SK-N-MC (cell line): ENCODE results near the gene DEGS2.

ENCODE experiments used
- DNase-seq: peaks from one replicate; pipeline ENCODE4 v3.0.0-alpha.2; 2011; ENCODE audit warnings: low read depth, low spot score
- H3K27ac ChIP-seq: fragments of 200-600 bp; sonication (generic); 2 replicates; pipeline ENCODE4 v1.5.1; 2016; ENCODE audit warnings: mixed run types
- H3K36me3 ChIP-seq: fragments of 200-600 bp; sonication (generic); 2 replicates; pipeline ENCODE4 v1.6.1; 2017; ENCODE audit warnings: antibody characterized with exemption, low read length, mixed read lengths; ENCODE audit not compliant: insufficient read depth
- H3K4me3 ChIP-seq: fragments of 200-600 bp; sonication (generic); 2 replicates; pipeline ENCODE4 v1.5.1; 2016
- H3K9ac ChIP-seq: fragments of 200-600 bp; sonication (generic); 2 replicates; pipeline ENCODE4 v1.8.0; 2017; ENCODE audit warnings: mixed run types, mixed read lengths; ENCODE audit not compliant: insufficient read length
- H3K9me3 ChIP-seq: fragments of 200-600 bp; sonication (generic); 2 replicates; pipeline ENCODE4 v1.6.1; 2017; ENCODE audit warnings: low read depth, mild to moderate bottlenecking, antibody characterized with exemption, low read length, moderate library complexity, mixed read lengths
- EZH2 ChIP-seq: fragments of 200-600 bp; sonication (generic); IDR thresholded peaks from one replicate; pipeline ENCODE4 v1.6.1; 2017; ENCODE audit warnings: antibody characterized with exemption
- FOXP2 ChIP-seq: optimal IDR thresholded peaks from 2 replicates; pipeline ENCODE3; 2011; ENCODE audit warnings: mild to moderate bottlenecking, moderate library complexity; ENCODE audit not compliant: insufficient read depth; ENCODE audit errors: extremely low read length, control extremely low read depth
- POLR2AphosphoS5 ChIP-seq: IDR thresholded peaks from 2 replicates; pipeline ENCODE4 v1.6.1; 2012; ENCODE audit warnings: mild to moderate bottlenecking, low read depth, low read length, borderline replicate concordance

The DEGS2 gene

GRCh38 chr14:100117633-100118395, 41.6 kb downstream of the DEGS2 start:
- no peak for TF ChIP-seq EZH2
- TF ChIP-seq POLR2AphosphoS5: no peak
- no peak for TF ChIP-seq FOXP2
- Histone ChIP-seq H3K9ac (no peak overlapping the region), H3K27ac (no peak overlapping the region), H3K9me3 (no peaks in the 10 kb centered on the region), H3K36me3 (no peaks in the 10 kb centered on the region), H3K4me3 (no peak overlapping the region)
- no peak for DNase-seq

- no peak for DNase-seq
- no peak overlapping the region for H3K27ac ChIP-seq
- H3K9ac ChIP-seq: no peak overlapping the region
- no peaks in the 10 kb centered on the region for H3K36me3 ChIP-seq
- H3K4me3 ChIP-seq: no peak overlapping the region
- H3K9me3 ChIP-seq: no peaks in the 10 kb centered on the region
- TF ChIP-seq POLR2AphosphoS5 (no peak), EZH2 (no peak), FOXP2 (no peak)
Measured at GRCh38 chr14:100117026-100117425, 42.4 kb downstream of the DEGS2 start.

GRCh38 chr14:100116134-100116533, 43.3 kb downstream of the DEGS2 start:
- no peak overlapping the region for H3K9ac ChIP-seq
- H3K36me3 ChIP-seq: no peaks in the 10 kb centered on the region
- H3K27ac ChIP-seq: no peak overlapping the region
- no peak overlapping the region for H3K4me3 ChIP-seq
- no peak for DNase-seq
- no peaks in the 10 kb centered on the region for H3K9me3 ChIP-seq
- TF ChIP-seq FOXP2 (no peak), EZH2 (no peak), POLR2AphosphoS5 (no peak)

GRCh38 chr14:100115726-100116125, 43.7 kb downstream of the DEGS2 start:
- H3K9me3 ChIP-seq: no peaks in the 10 kb centered on the region
- H3K36me3 ChIP-seq: no peaks in the 10 kb centered on the region
- H3K4me3 ChIP-seq: no peak overlapping the region
- no peak overlapping the region for H3K9ac ChIP-seq
- TF ChIP-seq FOXP2 (no peak), POLR2AphosphoS5 (no peak), EZH2 (no peak)
- DNase-seq: no peak
- no peak overlapping the region for H3K27ac ChIP-seq

GRCh38 chr14:100115236-100115635, 44.2 kb downstream of the DEGS2 start:
- no peak for TF ChIP-seq EZH2
- TF ChIP-seq FOXP2: no peak
- Histone ChIP-seq H3K9me3 (no peaks in the 10 kb centered on the region), H3K9ac (no peak overlapping the region), H3K27ac (no peak overlapping the region), H3K36me3 (no peaks in the 10 kb centered on the region), H3K4me3 (no peak overlapping the region)
- DNase-seq: no peak

- no peak overlapping the region for H3K27ac ChIP-seq
- no peak overlapping the region for H3K9ac ChIP-seq
- TF ChIP-seq POLR2AphosphoS5 (no peak), FOXP2 (no peak)
- no peaks in the 10 kb centered on the region for H3K36me3 ChIP-seq
- no peaks in the 10 kb centered on the region for H3K9me3 ChIP-seq
- DNase-seq: no peak
- H3K4me3 ChIP-seq: no peak overlapping the region
Measured at GRCh38 chr14:100114109-100114765, 45.2 kb downstream of the DEGS2 start.

- H3K36me3 ChIP-seq: no peaks in the 10 kb centered on the region
Measured at GRCh38 chr14:100111931-100112704, 47.3 kb downstream of the DEGS2 start.

GRCh38 chr14:100110816-100111215, 48.6 kb downstream of the DEGS2 start:
- no peak for DNase-seq

More at GRCh38 chr14:100111931-100112704, 47.3 kb downstream of the DEGS2 start:
- TF ChIP-seq EZH2: no peak
- no peak for TF ChIP-seq POLR2AphosphoS5
- no peak for TF ChIP-seq FOXP2
- no peak for DNase-seq
- Histone ChIP-seq H3K27ac (no peak overlapping the region), H3K9ac (no peak overlapping the region), H3K4me3 (no peak overlapping the region), H3K9me3 (no peaks in the 10 kb centered on the region)

More at GRCh38 chr14:100110816-100111215, 48.6 kb downstream of the DEGS2 start:
- Histone ChIP-seq H3K9me3 (no peaks in the 10 kb centered on the region), H3K4me3 (no peak overlapping the region), H3K36me3 (no peaks in the 10 kb centered on the region), H3K27ac (no peak overlapping the region), H3K9ac (no peak overlapping the region)
- TF ChIP-seq EZH2: no peak
- TF ChIP-seq POLR2AphosphoS5: no peak
- no peak for TF ChIP-seq FOXP2
